ENCODE data around the gene SFMBT2.

The SFMBT2 gene

GRCh38 chr10:7133278-7133677, 277.6 kb downstream of the SFMBT2 start:
- DNase-seq, result no peak

- DNase-seq, result no peak
These were observed 280.5 kb downstream of the SFMBT2 start for GRCh38 chr10:7130191-7130911.

- no peak for DNase-seq
These were observed 287.1 kb downstream of the SFMBT2 start for GRCh38 chr10:7123774-7124173.

GRCh38 chr10:7122561-7122960, 288.3 kb downstream of the SFMBT2 start:
- DNase-seq, result no peak

GRCh38 chr10:7121154-7121797, 289.6 kb downstream of the SFMBT2 start:
- no peak for DNase-seq

- no peak for DNase-seq
These were observed 291.4 kb downstream of the SFMBT2 start for GRCh38 chr10:7119325-7120015.

- DNase-seq, result no peak
These were observed 292.8 kb downstream of the SFMBT2 start for GRCh38 chr10:7117806-7118674.

GRCh38 chr10:7117177-7117799, 293.5 kb downstream of the SFMBT2 start:
- DNase-seq, result no peak

- DNase-seq, result no peak
These were observed 299.3 kb downstream of the SFMBT2 start for GRCh38 chr10:7111561-7111960.

GRCh38 chr10:7111089-7111488, 299.7 kb downstream of the SFMBT2 start:
- DNase-seq, result no peak

All from right kidney (tissue), 1 donor.